Urinary bladder (tissue), 4 donors: ENCODE results near the gene ARL13A. TPM values are rescaled to one million over a fixed set of nuclear protein-coding genes. Genes with fewer than 3 reads are reported as not detected.
"Not testable (repeated sequence)": the region's sequence is repeated elsewhere in the genome, so short reads cannot be mapped to it uniquely, and the experiment has no call there.

ENCODE experiments used
- DNase-seq: peaks from one replicate; pipeline ENCODE4 v3.0.0-alpha.2; 2015; ENCODE audit errors: extremely low spot score
- H3K27ac ChIP-seq: one replicate; pipeline ENCODE4 v1.5.1; 2013; ENCODE audit warnings: low read depth, mild to moderate bottlenecking, moderate library complexity
- H3K36me3 ChIP-seq: one replicate; pipeline ENCODE4 v1.6.1; 2013; ENCODE audit warnings: mild to moderate bottlenecking, moderate library complexity; ENCODE audit not compliant: insufficient read depth
- H3K4me1 ChIP-seq: one replicate; pipeline ENCODE4 v1.6.1; 2013; ENCODE audit warnings: mild to moderate bottlenecking, moderate library complexity; ENCODE audit not compliant: insufficient read depth
- H3K4me3 ChIP-seq: one replicate; pipeline ENCODE4 v1.5.1; 2013; ENCODE audit warnings: low read depth, low read length
- WGBS: extraction: QIAGEN DNeasy Blood & Tissue Kit; methylation state at CpG from one replicate; pipeline ENCODE4 v1.1.7; 2013; 5-methylcytosine and 5-hydroxymethylcytosine counted together
- polyA plus RNA-seq: library from polyadenylated mRNA; stranded (reverse); fragments of 200-250 nt; gene quantifications from one replicate; pipeline ENCODE4 v1.2.3, GENCODE V29; 2013
- total RNA-seq: library from RNA; depleted of rRNA; stranded (reverse); fragments of >200 nt; gene quantifications from one replicate; pipeline ENCODE4 v1.2.3, GENCODE V29; 2014
- donor health status: healthy with polysubstance abuse.
- donor health status: healthy.

The ARL13A gene
- total and polyA plus RNA-seq, 2 donors = not detected

DNA sequence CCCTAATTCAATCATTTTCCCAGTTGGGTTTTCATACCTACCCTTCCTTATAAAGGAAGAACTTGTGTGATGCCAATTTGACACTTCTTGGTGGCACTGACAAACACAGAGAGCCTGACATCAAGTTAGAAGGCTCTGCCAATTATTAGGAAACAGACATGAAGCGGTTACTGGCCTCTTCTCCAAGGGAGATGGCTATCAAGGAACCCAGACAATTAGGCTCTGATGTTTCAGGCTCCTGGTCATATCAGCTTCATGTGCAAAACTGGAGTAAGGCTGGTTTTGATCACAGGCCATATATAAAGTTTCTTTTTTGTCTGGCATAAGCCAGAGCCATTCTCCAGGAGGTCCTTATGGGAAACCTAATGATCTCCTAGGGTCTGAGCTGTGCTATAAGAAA is 428 bp downstream of the ARL13A start:
- WGBS = 91% methylated on average over 1 of the region's 1 CpG
- Histone ChIP-seq H3K4me1 (no peaks in the 10 kb centered on the region), H3K27ac (no peak overlapping the region), H3K36me3 (no peaks in the 10 kb centered on the region), H3K4me3 (no peak overlapping the region)
- DNase-seq = no peak

DNA sequence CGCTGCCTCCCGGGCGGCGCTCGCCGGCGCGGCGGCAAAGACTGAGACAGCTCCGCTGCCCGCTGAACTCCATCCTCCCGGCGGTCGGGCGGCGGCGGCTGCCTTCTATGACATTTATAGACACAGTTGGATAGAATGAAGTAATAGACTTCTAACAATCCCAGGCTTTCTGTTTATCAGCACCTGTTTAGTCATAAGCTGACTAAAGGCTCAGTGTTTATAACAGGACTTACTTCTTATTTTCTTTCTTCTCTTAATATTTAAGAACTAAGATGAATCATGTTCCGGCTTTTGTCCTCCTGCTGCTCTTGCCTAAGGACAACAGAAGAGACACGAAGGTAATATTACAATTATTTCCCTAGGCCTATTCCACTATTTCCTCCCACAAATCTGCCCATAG is 3.9 kb downstream of the ARL13A start:
- H3K4me1 ChIP-seq = no peaks in the 10 kb centered on the region
- no peaks in the 10 kb centered on the region for H3K36me3 ChIP-seq
- no peak overlapping the region for H3K27ac ChIP-seq
- no peak for DNase-seq
- H3K4me3 ChIP-seq = no peak overlapping the region
- WGBS = 96% methylated on average over 10 of the region's 19 CpGs

DNA sequence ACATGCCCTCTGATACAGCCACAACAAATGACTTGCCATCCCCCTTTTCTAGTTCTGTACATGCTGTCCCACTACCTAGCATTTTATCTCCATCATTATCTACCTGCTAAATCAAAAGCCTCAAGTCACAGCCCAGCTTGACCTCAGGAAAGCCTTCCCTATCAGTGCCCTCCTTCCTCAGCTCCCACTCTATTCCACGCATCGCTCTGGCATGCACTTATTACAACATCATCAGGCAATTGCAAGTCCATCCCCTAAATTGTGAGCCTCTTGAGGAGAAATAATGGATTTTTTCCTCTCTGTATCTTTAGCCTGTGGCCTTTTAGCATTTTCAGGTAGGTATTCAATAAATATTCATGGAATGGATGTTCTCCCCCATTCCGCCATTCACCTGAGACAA is 5.7 kb downstream of the ARL13A start:
- Histone ChIP-seq H3K4me3 (no peak overlapping the region), H3K36me3 (no peaks in the 10 kb centered on the region), H3K27ac (no peak overlapping the region), H3K4me1 (no peaks in the 10 kb centered on the region)
- WGBS = 94% methylated on average over 3 of the region's 3 CpGs
- no peak for DNase-seq

DNA sequence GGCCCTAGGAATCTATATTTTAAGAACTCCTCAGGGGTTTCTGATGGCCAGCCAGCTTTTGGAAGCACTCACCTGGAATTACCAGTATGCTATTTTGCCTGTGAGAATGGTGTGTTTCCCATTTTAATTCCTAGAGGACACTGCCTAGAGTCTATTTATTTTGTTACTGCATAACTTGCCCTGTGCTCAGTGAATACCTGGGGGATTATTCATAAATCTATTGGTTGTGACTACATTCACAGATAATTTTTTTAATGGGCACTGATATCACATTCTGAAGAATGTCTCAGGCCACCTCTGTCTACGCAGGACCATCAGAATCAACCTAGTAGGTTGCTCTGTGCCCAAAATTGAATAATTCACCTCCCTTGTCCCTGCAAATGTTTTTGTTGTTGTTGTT is 6.7 kb downstream of the ARL13A start:
- Histone ChIP-seq H3K4me1 (no peaks in the 10 kb centered on the region), H3K27ac (no peak overlapping the region)
- WGBS = 95% methylated on average over 1 of the region's 1 CpG

GRCh38 chrX:100979881-100980607 is 10.5 kb downstream of the ARL13A start:
- Histone ChIP-seq H3K4me1 (no peaks in the 10 kb centered on the region), H3K36me3 (no peaks in the 10 kb centered on the region), H3K27ac (no peak overlapping the region), H3K4me3 (no peak overlapping the region)
- DNase-seq = no peak
- WGBS = 85% methylated on average over 3 of the region's 3 CpGs

More for the DNA sequence above, 6.7 kb downstream of the ARL13A start:
- no peak overlapping the region for H3K4me3 ChIP-seq
- no peaks in the 10 kb centered on the region for H3K36me3 ChIP-seq
- DNase-seq = no peak

GRCh38 chrX:100980608-100981497 is 11.3 kb downstream of the ARL13A start:
- no peak for DNase-seq

DNA sequence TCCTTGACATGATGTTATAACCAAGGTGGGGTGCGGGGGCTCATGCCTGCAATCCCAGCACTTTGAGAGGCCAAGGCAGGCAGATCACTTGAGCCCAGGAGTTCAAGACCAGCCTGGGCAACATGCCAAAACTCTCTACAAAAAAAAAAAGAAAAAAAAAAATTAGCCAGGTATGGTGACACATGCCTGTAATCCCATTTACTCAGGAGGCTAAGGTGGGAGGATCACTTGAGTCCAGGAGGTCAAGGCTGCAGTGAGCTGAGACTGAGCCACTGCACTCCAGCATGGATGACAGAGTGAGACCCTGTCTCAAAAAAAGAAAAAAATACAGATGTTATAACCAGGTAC is 12.0 kb downstream of the ARL13A start:
- H3K27ac ChIP-seq, H3K4me3 ChIP-seq, DNase-seq, H3K36me3 ChIP-seq, H3K4me1 ChIP-seq: not testable (repeated sequence)
- WGBS = 96% methylated on average over 1 of the region's 1 CpG

More at GRCh38 chrX:100980608-100981497, 11.3 kb downstream of the ARL13A start:
- H3K27ac ChIP-seq = no peak overlapping the region
- no peaks in the 10 kb centered on the region for H3K4me1 ChIP-seq
- H3K4me3 ChIP-seq = no peak overlapping the region
- 91% methylated on average over 6 of the region's 6 CpGs for WGBS
- H3K36me3 ChIP-seq = no peaks in the 10 kb centered on the region

DNA sequence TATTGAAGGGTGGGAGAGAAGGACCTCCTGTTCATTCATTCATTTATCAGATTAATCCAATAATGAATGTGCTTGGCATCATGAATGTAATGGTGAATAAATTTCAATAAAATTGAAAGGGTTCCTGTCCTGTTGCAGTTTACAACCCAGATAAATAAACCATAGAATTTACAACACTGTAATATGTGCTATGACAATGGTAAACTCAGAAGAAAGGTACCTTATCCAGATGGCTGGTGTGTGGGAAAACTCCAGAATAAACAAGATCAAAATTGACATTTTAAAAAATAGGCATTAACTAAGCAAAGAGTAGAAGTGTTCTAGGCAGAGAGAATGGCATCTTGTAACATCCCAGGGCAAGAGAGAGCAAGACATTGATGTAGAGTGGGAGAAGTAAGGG is 15.3 kb downstream of the ARL13A start:
- Histone ChIP-seq H3K4me1 (no peaks in the 10 kb centered on the region), H3K27ac (no peak overlapping the region), H3K4me3 (no peak overlapping the region), H3K36me3 (no peaks in the 10 kb centered on the region)
- DNase-seq = no peak

GRCh38 chrX:100990139-100990538 is 20.6 kb downstream of the ARL13A start:
- H3K36me3 ChIP-seq = no peaks in the 10 kb centered on the region
- no peak for DNase-seq
- H3K4me3 ChIP-seq = no peak overlapping the region
- H3K4me1 ChIP-seq = no peaks in the 10 kb centered on the region
- no peak overlapping the region for H3K27ac ChIP-seq
- WGBS = 78% methylated on average over 2 of the region's 2 CpGs

DNA sequence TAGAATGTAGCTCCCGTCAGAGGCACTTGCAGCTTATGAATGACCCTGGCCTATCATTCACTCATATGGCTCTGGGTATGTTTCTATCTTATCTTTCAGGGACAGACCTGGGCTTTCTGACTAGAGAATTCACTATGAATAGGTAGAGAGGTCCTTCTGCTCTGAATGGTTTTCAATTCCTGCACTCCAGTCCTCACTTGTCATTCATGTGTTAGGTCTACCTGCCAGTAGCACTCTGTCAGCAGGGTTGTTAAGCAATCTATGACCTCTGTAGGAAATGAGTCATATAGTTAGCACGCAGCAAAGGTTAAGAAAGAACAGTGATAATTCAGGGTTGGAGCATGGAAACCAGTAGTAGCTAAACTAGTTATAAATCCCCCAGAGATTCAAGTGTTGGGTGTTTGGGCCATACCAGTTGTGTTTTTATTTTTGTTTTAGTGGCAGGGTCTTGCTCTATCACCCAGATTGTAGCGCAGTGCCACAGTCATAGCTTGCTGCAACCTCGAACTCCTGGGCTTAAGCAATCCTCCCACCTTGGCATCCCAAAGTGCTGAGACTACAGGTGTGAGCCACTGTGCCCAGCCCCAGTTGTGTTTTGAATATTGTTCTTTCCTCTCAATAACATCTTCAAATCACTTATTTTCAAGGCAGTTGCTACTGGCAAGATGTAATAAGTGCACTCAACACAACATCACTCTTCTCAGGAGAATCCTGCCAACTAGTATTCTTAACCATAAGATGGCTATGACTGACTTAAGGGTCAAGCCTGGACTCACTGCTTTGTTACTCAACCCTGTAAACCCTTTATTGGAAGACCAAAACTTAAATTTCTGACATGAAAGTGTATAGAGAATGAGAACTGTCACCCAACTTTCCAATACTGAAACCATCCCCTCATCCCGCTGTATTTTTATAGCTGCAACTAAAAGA is 25.1 kb downstream of the ARL13A start:
- no peak overlapping the region for H3K27ac ChIP-seq
- H3K36me3 ChIP-seq = no peaks in the 10 kb centered on the region
- 86% methylated on average over 5 of the region's 5 CpGs for WGBS
- H3K4me1 ChIP-seq = no peaks in the 10 kb centered on the region
- no peak overlapping the region for H3K4me3 ChIP-seq
- no peak for DNase-seq

- no peaks in the 10 kb centered on the region for H3K4me1 ChIP-seq
- no peak for DNase-seq
- no peak overlapping the region for H3K27ac ChIP-seq
- WGBS = 83% methylated on average over 5 of the region's 5 CpGs
- no peak overlapping the region for H3K4me3 ChIP-seq
- H3K36me3 ChIP-seq = no peaks in the 10 kb centered on the region
Measured at GRCh38 chrX:100995469-100995868, 26.0 kb downstream of the ARL13A start.

DNA sequence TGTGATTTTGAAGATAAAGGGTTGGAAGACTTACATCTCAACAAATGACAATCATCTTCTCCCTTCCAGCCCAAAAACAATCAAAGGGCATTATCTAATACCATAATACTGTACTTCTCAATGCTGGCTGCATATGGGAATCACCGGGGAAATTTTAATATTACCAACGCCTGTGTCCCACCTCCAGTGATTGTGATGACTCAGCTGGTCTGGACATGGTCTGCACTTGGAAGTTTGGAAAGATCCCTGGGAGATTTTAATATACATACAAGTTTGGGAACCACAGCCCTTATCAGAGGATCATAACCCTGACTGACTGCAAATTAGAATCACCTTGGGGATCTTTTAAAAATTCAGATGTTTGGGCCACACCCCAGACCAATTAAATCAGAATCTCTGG is 29.9 kb downstream of the ARL13A start:
- no peak for DNase-seq
- no peak overlapping the region for H3K4me3 ChIP-seq
- no peaks in the 10 kb centered on the region for H3K4me1 ChIP-seq
- H3K36me3 ChIP-seq = no peaks in the 10 kb centered on the region
- 93% methylated on average over 2 of the region's 2 CpGs for WGBS
- no peak overlapping the region for H3K27ac ChIP-seq

DNA sequence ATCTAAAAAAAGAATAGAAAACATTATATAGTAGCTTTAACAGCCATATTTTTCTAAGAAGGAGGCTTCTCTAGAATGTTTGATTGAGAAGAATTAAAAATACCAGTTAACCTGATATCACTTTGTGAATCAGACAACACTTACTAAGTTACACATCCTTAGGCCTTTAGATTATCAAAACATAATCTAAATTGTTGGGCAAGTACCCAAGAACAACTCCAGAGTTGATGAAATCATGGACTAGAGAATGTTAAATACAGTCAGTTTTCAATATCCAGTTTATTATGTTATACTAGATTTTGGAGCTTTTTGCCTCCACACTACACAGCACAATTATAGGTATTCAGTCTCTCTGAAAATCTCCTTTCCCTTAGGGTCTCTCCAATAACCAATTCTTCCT is 39.6 kb downstream of the ARL13A start:
- Histone ChIP-seq H3K27ac (no peak overlapping the region), H3K4me3 (no peak overlapping the region), H3K4me1 (no peaks in the 10 kb centered on the region), H3K36me3 (no peaks in the 10 kb centered on the region)
- DNase-seq = no peak
